ENCODE measurements around the gene HCN1. TPM values are rescaled to one million over a fixed set of nuclear protein-coding genes. Genes with fewer than 3 reads are reported as not detected.

The HCN1 gene
- total RNA-seq, 2 experiments from 2014 or later = not detected

DNA sequence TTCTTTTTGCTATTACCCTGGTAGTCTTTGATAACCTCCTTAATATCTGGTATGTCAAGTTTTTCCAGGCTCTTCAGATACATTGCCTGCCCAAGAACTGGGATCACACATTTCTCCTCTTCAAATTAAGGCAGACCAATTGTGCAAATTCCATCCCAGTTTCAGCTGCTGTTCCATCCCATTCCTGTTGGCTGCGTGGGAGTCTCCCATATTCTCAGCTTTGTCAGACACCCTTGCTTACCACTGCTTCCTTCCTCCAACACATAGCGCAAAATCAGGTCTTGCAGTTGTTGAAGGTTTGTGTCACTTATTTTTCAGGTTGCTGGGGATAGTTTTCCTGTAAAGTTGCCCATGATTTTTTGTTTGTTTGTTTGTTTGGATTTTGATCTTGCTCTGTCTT lies 15.2 kb downstream of the HCN1 start:
- H3K4me1 Mint-ChIP-seq = no peaks in the 10 kb centered on the region
- H3K27ac Mint-ChIP-seq = no peak overlapping the region
- DNase-seq = no peak
- ChIA-PET CTCF (no interaction called here), POLR2A (no interaction called here)
- H3K4me3 Mint-ChIP-seq = no peak overlapping the region
- H3K9me3 Mint-ChIP-seq = no peaks in the 10 kb centered on the region
- H3K27me3 Mint-ChIP-seq = no peaks in the 10 kb centered on the region
- H3K36me3 Mint-ChIP-seq (ENCODE audit: low read depth) = no peaks in the 10 kb centered on the region

DNA sequence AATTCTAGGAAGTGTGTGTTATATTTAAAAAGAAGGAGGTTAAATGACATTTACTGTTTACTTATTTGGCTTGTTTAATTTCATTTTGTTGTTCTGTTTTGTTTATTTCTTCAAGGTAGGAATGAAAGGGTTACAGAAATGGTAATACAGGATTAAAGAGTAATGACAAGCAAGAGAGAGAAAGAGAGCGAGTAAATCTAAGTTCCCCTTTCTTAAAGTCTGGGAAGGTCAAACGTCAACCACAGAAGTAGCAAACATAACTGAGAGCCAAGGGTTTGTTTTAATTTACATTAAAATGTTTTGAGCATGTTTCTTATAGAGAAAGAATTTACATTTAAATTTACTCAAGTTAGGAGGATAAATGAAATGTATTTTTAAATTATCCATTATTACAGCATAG lies 18.7 kb downstream of the HCN1 start:
- H3K4me1 Mint-ChIP-seq = no peaks in the 10 kb centered on the region
- no peaks in the 10 kb centered on the region for H3K36me3 Mint-ChIP-seq (ENCODE audit: low read depth)
- DNase-seq = no peak
- ChIA-PET POLR2A (no interaction called here), CTCF (no interaction called here)
- no peaks in the 10 kb centered on the region for H3K9me3 Mint-ChIP-seq
- H3K27me3 Mint-ChIP-seq = no peaks in the 10 kb centered on the region
- H3K4me3 Mint-ChIP-seq = no peak overlapping the region
- H3K27ac Mint-ChIP-seq = no peak overlapping the region

DNA sequence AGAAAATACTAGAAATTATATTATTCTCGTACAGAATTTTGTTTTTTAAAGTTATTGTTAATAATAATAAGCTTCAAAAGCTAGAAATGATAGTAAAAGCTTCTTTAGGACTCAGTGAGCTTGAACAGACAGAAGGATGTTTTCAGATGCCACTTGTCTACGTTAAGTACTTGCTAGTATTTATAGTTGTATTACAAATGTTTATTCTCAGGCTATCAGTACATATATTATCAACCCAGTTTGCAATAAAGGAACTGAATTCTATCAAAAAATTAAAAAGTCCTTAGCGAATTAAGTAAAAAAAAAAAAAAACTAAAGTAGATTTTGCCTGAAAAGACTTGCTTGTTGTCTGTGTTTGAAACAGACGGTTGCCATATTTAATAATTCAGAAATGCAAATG lies 23.9 kb downstream of the HCN1 start:
- CTCF ChIA-PET = no interaction called here
- H3K9me3 Mint-ChIP-seq = no peaks in the 10 kb centered on the region
- no peaks in the 10 kb centered on the region for H3K27me3 Mint-ChIP-seq
- no peak overlapping the region for H3K4me3 Mint-ChIP-seq
- H3K4me1 Mint-ChIP-seq = no peaks in the 10 kb centered on the region
- DNase-seq = no peak
- POLR2A ChIA-PET = no interaction called here
- H3K27ac Mint-ChIP-seq = no peak overlapping the region
- no peaks in the 10 kb centered on the region for H3K36me3 Mint-ChIP-seq (ENCODE audit: low read depth)

DNA sequence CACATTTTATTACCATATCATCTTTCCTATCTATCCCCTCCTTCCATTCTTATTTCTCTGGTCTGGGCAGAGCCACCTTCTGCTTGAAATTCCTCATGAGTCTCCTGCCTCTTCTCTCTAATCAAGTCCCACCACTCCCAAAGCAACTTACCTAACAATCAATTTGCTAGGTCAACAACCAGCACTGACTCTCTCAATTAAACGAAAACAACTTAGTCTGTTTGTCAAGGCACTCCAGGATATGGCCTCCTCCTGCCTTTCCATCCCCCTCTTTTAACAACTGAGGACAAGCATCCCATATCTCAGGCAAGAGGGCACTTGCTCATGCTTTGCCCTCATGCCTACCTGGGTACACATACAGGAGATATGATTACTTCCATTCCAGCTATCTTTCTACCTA lies 47.4 kb downstream of the HCN1 start:
- H3K4me3 Mint-ChIP-seq = no peak overlapping the region
- POLR2A ChIA-PET = no interaction called here
- CTCF ChIA-PET = no interaction called here
- H3K36me3 Mint-ChIP-seq (ENCODE audit: low read depth) = no peaks in the 10 kb centered on the region
- no peak overlapping the region for H3K27ac Mint-ChIP-seq
- H3K4me1 Mint-ChIP-seq = no peaks in the 10 kb centered on the region
- no peaks in the 10 kb centered on the region for H3K27me3 Mint-ChIP-seq
- no peak for DNase-seq
- peaks cover 8% of the 10 kb centered on the region for H3K9me3 Mint-ChIP-seq

DNA sequence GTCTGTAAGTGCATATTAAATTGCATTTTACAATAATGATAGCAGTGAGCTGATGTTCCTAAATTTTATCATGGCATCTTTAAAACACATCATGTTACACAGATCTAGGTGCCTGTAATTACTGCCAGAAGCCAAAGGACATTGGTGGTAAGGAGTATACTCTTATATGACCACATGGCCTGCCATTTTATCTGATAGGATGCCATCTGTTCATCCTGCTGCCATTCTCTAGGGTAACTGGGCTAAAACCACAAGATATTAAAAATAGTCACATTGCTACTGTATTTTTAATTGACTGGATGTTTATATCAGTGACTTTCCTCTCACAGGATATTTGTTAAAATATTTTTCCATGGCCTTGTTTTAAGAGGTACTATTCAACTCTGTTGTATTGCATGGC lies 53.1 kb downstream of the HCN1 start:
- Mint-ChIP-seq H3K27ac (no peak overlapping the region), H3K4me3 (no peak overlapping the region), H3K36me3 (ENCODE audit: low read depth) (no peaks in the 10 kb centered on the region), H3K4me1 (no peaks in the 10 kb centered on the region), H3K27me3 (no peaks in the 10 kb centered on the region), H3K9me3 (no peaks in the 10 kb centered on the region)
- CTCF ChIA-PET = no interaction called here
- no peak for DNase-seq
- POLR2A ChIA-PET = no interaction called here

DNA sequence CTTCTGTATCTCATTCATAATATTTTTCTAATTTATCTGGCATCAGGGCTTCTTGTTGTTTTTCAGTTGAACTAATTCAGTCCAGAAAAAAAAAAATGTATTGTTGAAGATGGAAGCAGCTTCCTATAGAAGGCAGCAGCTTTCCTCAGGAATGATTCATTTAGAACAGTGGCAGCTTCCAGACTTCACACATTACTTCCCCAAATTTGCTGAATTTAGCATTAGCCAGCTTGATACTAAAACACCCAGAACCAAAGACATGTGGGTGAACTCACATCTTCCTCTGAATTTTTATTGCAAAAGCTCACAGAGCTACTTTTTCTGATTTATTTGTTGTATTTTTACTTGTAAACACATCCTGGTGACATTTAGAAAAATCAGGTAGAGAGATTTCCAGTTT lies 53.8 kb downstream of the HCN1 start:
- no peaks in the 10 kb centered on the region for H3K27me3 Mint-ChIP-seq
- no peak overlapping the region for H3K27ac Mint-ChIP-seq
- no peaks in the 10 kb centered on the region for H3K9me3 Mint-ChIP-seq
- H3K4me3 Mint-ChIP-seq = no peak overlapping the region
- ChIA-PET CTCF (no interaction called here), POLR2A (no interaction called here)
- H3K36me3 Mint-ChIP-seq (ENCODE audit: low read depth) = no peaks in the 10 kb centered on the region
- DNase-seq = no peak
- no peaks in the 10 kb centered on the region for H3K4me1 Mint-ChIP-seq

DNA sequence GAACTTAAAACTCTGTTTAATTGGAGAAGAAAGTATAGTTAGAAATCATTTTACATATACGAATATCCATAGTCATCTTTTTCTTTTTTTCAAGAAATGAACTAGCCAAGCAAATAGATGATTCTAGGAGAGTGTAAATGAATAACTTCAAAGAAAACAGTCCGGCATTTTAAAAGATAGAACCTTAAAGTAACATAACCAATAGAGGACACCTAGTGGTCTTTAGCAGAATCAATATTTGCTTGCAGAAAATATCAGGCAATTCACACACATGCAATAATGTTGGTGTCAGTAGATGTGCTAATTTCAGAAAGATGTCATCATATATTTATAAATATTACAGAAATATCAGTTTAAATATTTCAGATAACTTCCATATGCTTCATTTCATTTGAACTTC lies 57.1 kb downstream of the HCN1 start:
- H3K9me3 Mint-ChIP-seq = peaks cover 2% of the 10 kb centered on the region

DNA sequence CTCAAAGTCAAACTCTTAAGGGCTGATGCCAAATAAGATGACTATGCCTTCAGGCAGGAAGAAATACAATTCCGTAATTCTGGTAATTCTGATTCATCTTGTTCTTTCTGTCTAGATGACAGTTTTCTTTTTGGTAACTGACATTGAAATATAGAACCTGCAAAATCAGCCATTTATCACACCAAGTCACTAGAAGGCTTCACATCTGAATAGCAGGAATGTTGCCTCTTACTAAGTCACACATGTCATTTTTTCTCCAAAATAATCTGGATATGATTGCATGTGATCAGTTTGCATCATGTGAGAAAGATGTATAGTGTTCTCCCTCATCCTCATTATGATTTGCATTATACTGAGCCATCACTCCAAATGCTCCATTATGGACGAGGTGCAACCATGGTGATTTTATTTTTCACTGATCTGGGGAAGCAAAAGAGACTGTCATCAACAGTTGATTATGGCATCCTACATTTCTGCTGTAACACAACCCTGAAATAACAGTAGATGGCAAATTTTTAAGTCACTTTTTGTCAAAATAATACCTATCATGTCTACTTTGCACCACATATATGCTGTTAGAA lies 69.0 kb downstream of the HCN1 start:
- ChIA-PET CTCF (no interaction called here), POLR2A (no interaction called here)
- no peak for DNase-seq
- Mint-ChIP-seq H3K27ac (no peak overlapping the region), H3K9me3 (peaks cover 4% of the 10 kb centered on the region), H3K36me3 (ENCODE audit: low read depth) (no peaks in the 10 kb centered on the region), H3K27me3 (no peaks in the 10 kb centered on the region), H3K4me1 (no peaks in the 10 kb centered on the region), H3K4me3 (no peak overlapping the region)

More for the DNA sequence above, 57.1 kb downstream of the HCN1 start:
- CTCF ChIA-PET = no interaction called here
- no peak overlapping the region for H3K27ac Mint-ChIP-seq
- no peaks in the 10 kb centered on the region for H3K36me3 Mint-ChIP-seq (ENCODE audit: low read depth)
- no peaks in the 10 kb centered on the region for H3K27me3 Mint-ChIP-seq
- H3K4me1 Mint-ChIP-seq = no peaks in the 10 kb centered on the region
- H3K4me3 Mint-ChIP-seq = no peak overlapping the region
- no peak for DNase-seq
- POLR2A ChIA-PET = no interaction called here

DNA sequence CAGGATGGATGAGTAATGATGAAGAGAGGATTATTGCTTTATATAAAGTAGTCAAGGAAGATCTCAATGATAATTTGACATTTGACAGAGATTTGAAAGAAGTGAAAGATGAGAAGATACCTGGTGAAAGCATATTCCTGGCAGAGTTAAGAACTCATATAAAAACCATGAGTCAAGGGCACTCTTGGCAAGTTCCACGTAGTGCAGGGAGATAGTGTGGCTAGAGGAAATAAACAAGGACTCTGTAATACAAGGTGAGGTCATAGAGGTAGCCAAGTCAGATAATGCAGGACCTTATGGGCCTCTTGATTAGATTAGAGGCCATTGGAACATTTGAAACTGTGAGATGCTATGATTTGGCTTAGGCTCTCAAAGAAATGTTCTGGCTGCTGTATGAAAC lies 72.3 kb downstream of the HCN1 start:
- ChIA-PET CTCF (no interaction called here), POLR2A (no interaction called here)
- Mint-ChIP-seq H3K4me3 (no peak overlapping the region), H3K27me3 (no peaks in the 10 kb centered on the region), H3K27ac (no peak overlapping the region), H3K36me3 (ENCODE audit: low read depth) (no peaks in the 10 kb centered on the region), H3K4me1 (no peaks in the 10 kb centered on the region), H3K9me3 (peaks cover 6% of the 10 kb centered on the region)
- DNase-seq = no peak

DNA sequence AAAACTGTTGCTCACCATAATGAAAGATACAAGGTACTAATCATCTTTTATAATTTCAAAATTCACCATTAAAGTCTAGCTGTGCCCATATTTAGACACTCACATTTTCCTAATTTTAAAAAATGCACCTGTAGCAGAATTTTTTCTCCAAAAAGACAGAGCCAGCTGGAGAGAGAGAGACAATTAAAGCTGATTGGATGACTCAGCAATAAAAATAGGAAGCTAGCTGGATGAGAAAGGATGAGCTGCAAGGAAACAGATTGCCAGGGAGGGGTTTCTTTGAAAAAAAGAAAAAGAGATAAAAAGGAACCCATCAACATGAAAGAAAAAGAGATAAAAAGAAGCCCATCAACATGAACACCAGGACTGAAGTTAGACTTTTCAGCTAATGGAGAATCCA lies 73.8 kb downstream of the HCN1 start:
- H3K4me3 Mint-ChIP-seq = no peak overlapping the region

DNA sequence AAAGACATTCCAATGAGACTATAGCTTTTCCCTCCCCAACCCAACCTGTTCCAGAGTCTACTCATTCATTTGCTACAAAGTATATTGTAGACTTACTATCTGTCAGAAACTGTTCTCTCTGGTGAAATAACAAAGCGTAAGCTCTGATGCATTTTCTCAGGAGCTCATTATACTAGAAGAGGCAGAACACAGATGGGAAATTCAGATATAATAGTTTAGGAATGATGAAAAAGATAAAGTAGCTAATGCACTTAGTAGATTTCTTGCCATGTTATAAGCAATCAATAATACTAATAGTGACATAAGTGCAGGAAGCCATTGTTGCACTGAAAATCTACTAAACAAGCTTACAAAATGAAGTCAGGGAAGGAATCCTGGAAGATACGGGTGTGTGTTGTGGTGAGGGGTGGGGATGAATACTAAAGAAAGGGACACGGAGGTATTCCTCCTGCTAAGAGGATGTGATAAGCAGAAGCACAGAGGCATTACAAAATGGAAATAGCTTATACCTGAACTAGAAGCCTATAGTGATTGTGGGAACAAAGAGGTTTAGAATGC lies 78.2 kb downstream of the HCN1 start:
- CTCF ChIA-PET = no interaction called here
- Mint-ChIP-seq H3K36me3 (ENCODE audit: low read depth) (no peaks in the 10 kb centered on the region), H3K27me3 (no peaks in the 10 kb centered on the region), H3K4me3 (no peak overlapping the region), H3K9me3 (peaks cover 13% of the 10 kb centered on the region), H3K27ac (no peak overlapping the region), H3K4me1 (no peaks in the 10 kb centered on the region)
- DNase-seq = no peak
- POLR2A ChIA-PET = no interaction called here

More for the DNA sequence above, 73.8 kb downstream of the HCN1 start:
- Mint-ChIP-seq H3K27ac (no peak overlapping the region), H3K4me1 (no peaks in the 10 kb centered on the region), H3K27me3 (no peaks in the 10 kb centered on the region), H3K9me3 (peaks cover 12% of the 10 kb centered on the region), H3K36me3 (ENCODE audit: low read depth) (no peaks in the 10 kb centered on the region)
- ChIA-PET CTCF (no interaction called here), POLR2A (no interaction called here)
- no peak for DNase-seq

DNA sequence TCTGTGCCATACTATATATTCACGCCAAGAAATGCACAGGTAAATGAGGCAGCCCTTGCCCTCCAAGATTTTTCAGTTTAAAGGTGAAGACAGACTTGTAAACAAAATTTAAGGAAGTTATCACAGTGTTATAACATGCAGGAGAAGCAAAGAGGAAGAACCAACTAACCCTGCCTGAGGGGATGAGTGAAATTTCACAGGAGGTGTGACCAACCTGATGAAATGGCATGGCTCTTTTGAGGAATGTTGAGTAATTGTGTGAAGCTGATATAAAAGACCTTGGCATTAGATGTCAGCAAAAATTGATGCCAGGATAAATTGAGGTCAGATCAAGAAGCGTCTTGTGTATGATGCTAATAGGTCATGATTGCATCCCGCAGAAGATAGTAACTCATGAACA lies 86.5 kb downstream of the HCN1 start:
- no peaks in the 10 kb centered on the region for H3K36me3 Mint-ChIP-seq (ENCODE audit: low read depth)
- H3K9me3 Mint-ChIP-seq = peaks cover 9% of the 10 kb centered on the region
- CTCF ChIA-PET = no interaction called here
- H3K4me1 Mint-ChIP-seq = no peaks in the 10 kb centered on the region
- no peak overlapping the region for H3K4me3 Mint-ChIP-seq
- H3K27me3 Mint-ChIP-seq = no peaks in the 10 kb centered on the region
- POLR2A ChIA-PET = no interaction called here
- H3K27ac Mint-ChIP-seq = no peak overlapping the region
- DNase-seq = no peak

DNA sequence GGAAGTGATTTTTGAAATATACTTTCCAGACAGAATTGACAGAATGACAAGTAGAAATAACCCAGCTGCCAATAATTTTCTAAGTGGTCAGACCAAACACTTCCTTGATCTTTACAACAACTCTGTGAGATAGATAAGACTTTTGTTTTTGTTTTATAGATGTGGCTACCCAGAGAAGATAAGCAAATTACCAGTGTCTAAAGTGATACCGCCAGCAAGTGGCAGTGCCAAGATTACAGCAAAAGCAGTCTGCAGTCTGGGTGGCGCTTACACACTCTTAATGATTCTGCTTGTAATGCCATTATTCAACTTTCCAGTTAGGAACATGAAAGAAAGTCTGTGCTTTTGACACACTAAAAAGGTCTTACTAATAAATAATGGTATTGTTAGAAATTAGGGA lies 92.1 kb downstream of the HCN1 start:
- no peak for DNase-seq
- peaks cover 4% of the 10 kb centered on the region for H3K9me3 Mint-ChIP-seq
- no peak overlapping the region for H3K4me3 Mint-ChIP-seq
- H3K27ac Mint-ChIP-seq = no peak overlapping the region
- H3K4me1 Mint-ChIP-seq = no peaks in the 10 kb centered on the region
- no peaks in the 10 kb centered on the region for H3K27me3 Mint-ChIP-seq
- no peaks in the 10 kb centered on the region for H3K36me3 Mint-ChIP-seq (ENCODE audit: low read depth)
- ChIA-PET CTCF (no interaction called here), POLR2A (no interaction called here)

DNA sequence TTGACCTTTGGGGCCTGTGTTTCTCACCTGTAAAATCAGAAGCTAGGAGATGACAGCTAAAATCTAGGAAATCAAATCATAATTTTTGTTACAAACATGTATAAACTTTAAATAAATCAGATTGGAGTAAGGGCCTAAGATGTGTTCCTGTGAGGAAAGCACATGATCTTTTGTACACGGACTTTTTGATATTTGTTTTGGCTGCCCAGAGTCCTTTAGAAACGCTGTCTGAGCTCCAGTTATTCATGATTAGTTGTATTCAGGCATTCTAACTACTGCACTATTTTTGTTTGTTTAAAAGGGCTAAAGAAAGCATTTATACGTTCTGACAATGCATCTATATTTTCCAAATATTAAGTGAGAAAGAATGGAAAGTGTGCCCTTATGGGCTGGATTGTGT lies 94.8 kb downstream of the HCN1 start:
- ChIA-PET POLR2A (no interaction called here), CTCF (no interaction called here)
- DNase-seq = no peak
- no peak overlapping the region for H3K4me3 Mint-ChIP-seq
- H3K27me3 Mint-ChIP-seq = no peaks in the 10 kb centered on the region
- no peaks in the 10 kb centered on the region for H3K4me1 Mint-ChIP-seq
- no peaks in the 10 kb centered on the region for H3K36me3 Mint-ChIP-seq (ENCODE audit: low read depth)
- peaks cover 12% of the 10 kb centered on the region for H3K9me3 Mint-ChIP-seq
- H3K27ac Mint-ChIP-seq = no peak overlapping the region
